ENCODE measurements around the gene C2CD3.

Gene C2CD3

DNA sequence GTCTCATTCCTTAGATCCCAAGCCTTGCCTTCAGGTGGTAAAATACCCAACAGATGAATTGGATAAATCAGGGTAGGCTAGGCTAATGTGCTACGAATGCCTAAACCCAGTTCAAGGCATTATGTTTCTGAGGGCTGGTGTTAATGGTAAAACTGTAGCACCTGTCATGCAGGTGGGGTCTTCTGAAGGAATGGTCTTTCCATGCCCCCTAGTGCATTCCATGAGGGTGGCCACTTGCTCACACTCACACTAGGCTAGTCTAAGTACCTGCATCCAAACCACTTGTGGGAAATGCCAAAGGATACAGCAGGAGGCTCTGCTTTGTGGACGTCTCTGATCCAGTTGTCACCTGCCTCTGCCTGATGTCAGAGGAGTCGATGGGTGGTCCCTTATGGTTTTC lies 137.8 kb downstream of the C2CD3 start:
- DNase-seq: no peak
- no peak overlapping the region for H3K4me3 ChIP-seq (ENCODE audit: low read depth, low read length)
- TF ChIP-seq, protein P1, sequence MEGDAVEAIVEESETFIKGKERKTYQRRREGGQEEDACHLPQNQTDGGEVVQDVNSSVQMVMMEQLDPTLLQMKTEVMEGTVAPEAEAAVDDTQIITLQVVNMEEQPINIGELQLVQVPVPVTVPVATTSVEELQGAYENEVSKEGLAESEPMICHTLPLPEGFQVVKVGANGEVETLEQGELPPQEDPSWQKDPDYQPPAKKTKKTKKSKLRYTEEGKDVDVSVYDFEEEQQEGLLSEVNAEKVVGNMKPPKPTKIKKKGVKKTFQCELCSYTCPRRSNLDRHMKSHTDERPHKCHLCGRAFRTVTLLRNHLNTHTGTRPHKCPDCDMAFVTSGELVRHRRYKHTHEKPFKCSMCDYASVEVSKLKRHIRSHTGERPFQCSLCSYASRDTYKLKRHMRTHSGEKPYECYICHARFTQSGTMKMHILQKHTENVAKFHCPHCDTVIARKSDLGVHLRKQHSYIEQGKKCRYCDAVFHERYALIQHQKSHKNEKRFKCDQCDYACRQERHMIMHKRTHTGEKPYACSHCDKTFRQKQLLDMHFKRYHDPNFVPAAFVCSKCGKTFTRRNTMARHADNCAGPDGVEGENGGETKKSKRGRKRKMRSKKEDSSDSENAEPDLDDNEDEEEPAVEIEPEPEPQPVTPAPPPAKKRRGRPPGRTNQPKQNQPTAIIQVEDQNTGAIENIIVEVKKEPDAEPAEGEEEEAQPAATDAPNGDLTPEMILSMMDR (IDR thresholded peaks at IDR 0.05; ENCODE audit: low read depth, low read length, missing control alignments): no peak
- H3K36me3 ChIP-seq (replicated peaks): peaks cover 16% of the 10 kb centered on the region
- H3K27me3 ChIP-seq (replicated peaks): no peaks in the 10 kb centered on the region
- in situ Hi-C loops (cut with HindIII; ENCODE audit: low pct_ligation_motif_present, low sequenced_read_pairs): no loop called here
- no peak overlapping the region for H3K27ac ChIP-seq

DNA sequence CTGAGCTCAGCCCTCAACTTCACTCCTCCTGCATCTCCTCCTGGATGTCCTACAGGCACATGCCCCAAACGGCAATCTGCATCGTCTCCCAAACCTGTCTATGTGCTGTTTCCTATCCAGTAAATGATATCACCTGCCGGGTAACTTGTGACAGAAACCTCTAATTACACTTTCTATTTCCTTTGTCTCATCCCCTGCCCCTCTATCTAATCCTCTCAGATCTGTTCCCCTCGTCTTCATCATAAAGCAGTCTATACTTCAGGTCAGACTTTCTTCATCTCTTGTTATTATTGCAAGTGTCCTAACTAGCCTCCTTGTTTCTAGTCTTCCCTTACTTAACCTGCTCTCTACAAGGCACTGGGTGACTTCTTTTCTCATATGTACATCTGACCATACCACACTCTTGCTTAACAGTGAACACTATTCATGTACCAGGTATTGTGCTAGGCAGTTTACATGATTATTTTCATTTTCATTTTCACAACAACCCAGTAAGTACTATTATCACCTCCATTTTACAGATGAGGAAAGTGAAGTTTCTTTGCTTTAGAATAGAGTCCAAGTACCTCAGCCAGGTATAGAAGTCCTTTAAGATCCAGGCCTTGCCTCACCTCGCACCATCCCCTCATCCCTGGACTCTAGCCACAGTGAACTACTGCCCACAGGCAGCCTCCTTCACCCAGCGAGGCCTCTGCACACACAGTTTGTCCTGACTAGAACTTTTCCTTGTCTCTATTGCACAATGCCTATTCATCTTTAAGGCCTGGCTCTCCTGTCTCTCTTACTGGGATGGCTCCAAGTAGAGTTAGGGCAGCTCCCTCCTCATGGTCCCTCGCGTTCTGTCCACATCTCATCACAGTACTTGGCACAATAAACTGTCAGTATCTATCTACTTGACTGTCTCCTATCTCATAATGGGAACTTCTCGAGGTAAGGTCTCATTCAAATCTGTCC lies 139.8 kb downstream of the C2CD3 start:
- in situ Hi-C loops (cut with HindIII; ENCODE audit: low pct_ligation_motif_present, low sequenced_read_pairs): no loop called here
- TF ChIP-seq, protein P1 (IDR thresholded peaks at IDR 0.05; ENCODE audit: low read depth, low read length, missing control alignments): no peak
- Histone ChIP-seq H3K4me3 (ENCODE audit: low read depth, low read length) (no peak overlapping the region), H3K27me3 (replicated peaks) (no peaks in the 10 kb centered on the region), H3K27ac (no peak overlapping the region), H3K36me3 (replicated peaks) (peaks cover 11% of the 10 kb centered on the region)
- DNase-seq: no peak

DNA sequence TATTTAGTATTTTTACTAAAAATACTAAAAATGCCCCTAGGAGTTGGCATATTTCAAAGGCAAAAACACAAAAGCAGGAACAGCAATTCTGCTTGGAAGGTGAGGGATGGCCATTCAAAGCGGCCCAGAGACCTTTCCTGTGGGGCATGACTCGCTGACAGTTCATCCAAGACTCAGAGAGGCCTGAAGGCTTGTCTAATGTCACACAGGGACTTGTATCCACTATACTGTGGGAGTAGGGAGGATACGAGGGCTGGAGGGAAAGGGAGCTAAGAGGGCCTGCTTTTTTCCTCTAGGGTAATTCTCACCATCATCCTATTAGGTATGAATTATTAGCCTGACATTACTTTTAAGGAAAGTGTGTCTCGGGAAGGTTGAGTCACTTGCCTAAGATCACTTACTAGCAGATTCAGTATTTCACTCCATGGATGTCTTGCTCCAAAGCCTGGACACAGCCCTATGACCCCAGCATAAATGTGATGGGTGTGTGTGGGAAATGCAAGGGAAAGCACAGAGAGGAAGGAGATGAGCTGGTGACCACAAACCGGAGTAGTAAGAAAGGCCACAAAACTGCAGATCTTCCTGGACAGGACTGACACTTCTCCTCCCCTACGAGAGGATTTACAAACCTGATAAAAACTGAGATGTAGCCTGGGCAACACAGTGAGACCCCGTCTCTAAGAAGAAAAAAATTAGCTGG lies 145.2 kb downstream of the C2CD3 start:
- peak; percentile 52 for DNase-seq
- TF ChIP-seq, protein P1 (IDR thresholded peaks at IDR 0.05; ENCODE audit: low read depth, low read length, missing control alignments): no peak
- no peaks in the 10 kb centered on the region for H3K36me3 ChIP-seq (replicated peaks)
- H3K4me3 ChIP-seq (ENCODE audit: low read depth, low read length): no peak overlapping the region
- in situ Hi-C loops (cut with HindIII; ENCODE audit: low pct_ligation_motif_present, low sequenced_read_pairs): no loop called here
- H3K27ac ChIP-seq: peak overlapping the region; percentile 56
- no peaks in the 10 kb centered on the region for H3K27me3 ChIP-seq (replicated peaks)

DNA sequence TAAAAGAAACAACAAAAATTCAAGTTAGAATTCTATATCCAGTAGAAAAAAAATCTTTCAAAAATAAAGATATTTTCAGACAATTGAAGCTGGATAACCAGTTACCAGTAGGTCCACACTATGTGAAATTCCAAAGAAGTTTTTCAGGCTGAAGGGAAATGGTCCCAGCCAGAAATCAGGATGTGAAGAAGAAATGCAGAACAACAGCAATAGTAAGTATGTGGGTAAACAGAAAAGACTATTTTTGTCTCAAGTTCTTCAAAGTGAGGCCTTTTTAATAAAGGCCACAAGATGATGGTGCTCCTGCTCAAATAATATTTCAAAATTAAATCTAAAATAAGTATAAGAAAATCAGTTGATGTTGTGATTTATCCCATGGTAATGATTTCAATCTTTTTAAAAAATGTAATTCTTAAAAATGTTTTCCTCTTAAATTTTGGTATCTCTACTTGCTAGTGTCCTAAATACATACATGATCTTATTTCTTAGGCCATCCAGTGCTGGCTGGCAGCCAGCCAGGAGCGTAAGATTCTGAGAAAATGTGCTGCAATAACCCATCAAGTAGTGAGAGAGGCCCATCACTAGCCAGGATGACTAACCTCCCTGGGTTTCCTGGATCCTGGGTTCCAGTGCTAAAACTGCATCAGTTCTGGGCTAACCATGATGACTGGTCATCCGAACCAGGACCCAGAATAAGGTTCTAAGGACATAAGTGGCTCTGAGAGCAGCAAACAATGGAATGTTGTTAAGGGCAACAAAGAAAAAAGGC lies 146.4 kb downstream of the C2CD3 start:
- peak overlapping the region; percentile 56 for H3K27ac ChIP-seq
- in situ Hi-C loops (cut with HindIII; ENCODE audit: low pct_ligation_motif_present, low sequenced_read_pairs): no loop called here
- TF ChIP-seq, protein P1 (IDR thresholded peaks at IDR 0.05; ENCODE audit: low read depth, low read length, missing control alignments): no peak
- H3K4me3 ChIP-seq (ENCODE audit: low read depth, low read length): no peak overlapping the region
- H3K36me3 ChIP-seq (replicated peaks): no peaks in the 10 kb centered on the region
- no peaks in the 10 kb centered on the region for H3K27me3 ChIP-seq (replicated peaks)
- peak; percentile 89 for DNase-seq

DNA sequence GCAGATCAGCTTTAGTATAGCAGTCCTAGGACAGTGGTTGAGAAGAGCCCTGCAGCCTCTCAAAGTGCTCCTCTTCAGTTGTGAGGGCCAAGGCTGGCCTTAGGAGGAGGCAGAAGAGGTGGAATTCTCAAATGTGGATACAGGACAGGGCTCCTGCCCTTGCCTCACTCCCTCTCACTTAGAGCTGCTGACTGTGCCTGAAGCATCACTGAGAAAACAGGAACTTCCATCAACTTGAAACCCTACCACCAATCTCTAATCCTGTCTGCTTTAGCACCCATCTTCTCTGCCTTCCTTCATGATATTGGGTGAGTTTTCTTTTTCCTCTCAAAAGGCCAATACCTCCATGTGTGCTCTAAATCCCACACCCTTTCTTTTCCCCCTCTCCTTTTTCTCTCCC lies 147.5 kb downstream of the C2CD3 start:
- TF ChIP-seq, protein P1 (IDR thresholded peaks at IDR 0.05; ENCODE audit: low read depth, low read length, missing control alignments): no peak
- Histone ChIP-seq H3K27ac (no peak overlapping the region), H3K36me3 (replicated peaks) (no peaks in the 10 kb centered on the region), H3K27me3 (replicated peaks) (no peaks in the 10 kb centered on the region), H3K4me3 (ENCODE audit: low read depth, low read length) (no peak overlapping the region)
- in situ Hi-C loops (cut with HindIII; ENCODE audit: low pct_ligation_motif_present, low sequenced_read_pairs): no loop called here
- DNase-seq: no peak
